Calu3 (cell line): ENCODE results near the gene SLPI. TPM values are rescaled to one million over a fixed set of nuclear protein-coding genes. Genes with fewer than 3 reads are reported as not detected.

Experiments used
- BruUV-seq: library from RNA; stranded (reverse); fragments of 400-500 nt; replicated peaks from 2 replicates; lab custom pipeline; 2021; lab: Mats Ljungman, UMichigan
- CTCF ChIA-PET: fragments of 300-600 bp; sonication (Branson Sonifier 250); formaldehyde crosslinking; loops from one replicate; lab custom pipeline; 2022; ENCODE audit warnings: antibody characterized with exemption; lab: Charles Lee
- DNase-seq: peaks from one replicate; pipeline ENCODE4 v3.0.0; 2022
- H3K27ac Mint-ChIP-seq: one replicate; pipeline ENCODE4 v1.8.0; 2022; ENCODE audit warnings: mixed read lengths; ENCODE audit not compliant: unreplicated experiment
- H3K27me3 Mint-ChIP-seq: one replicate; pipeline ENCODE4 v1.8.0; 2022; ENCODE audit warnings: mixed read lengths; ENCODE audit not compliant: unreplicated experiment
- H3K36me3 Mint-ChIP-seq: one replicate; pipeline ENCODE4 v1.8.0; 2022; ENCODE audit warnings: mild to moderate bottlenecking, moderate library complexity, mixed read lengths; ENCODE audit not compliant: insufficient read depth, unreplicated experiment
- H3K4me1 Mint-ChIP-seq: one replicate; pipeline ENCODE4 v1.8.0; 2022; ENCODE audit warnings: mild to moderate bottlenecking, low read depth, mixed read lengths; ENCODE audit not compliant: unreplicated experiment
- H3K4me3 Mint-ChIP-seq: one replicate; pipeline ENCODE4 v1.8.0; 2022; ENCODE audit warnings: mild to moderate bottlenecking, low read depth, moderate library complexity, mixed read lengths; ENCODE audit not compliant: unreplicated experiment
- H3K9me3 Mint-ChIP-seq: one replicate; pipeline ENCODE4 v1.8.0; 2022; ENCODE audit warnings: low read depth, mixed read lengths; ENCODE audit not compliant: unreplicated experiment
- intact Hi-C: fragments of 100-400 bp; cut with micrococcal nuclease; formaldehyde crosslinking; loops from one replicate; pipeline ENCODE4 v1.10.0; 2022; ENCODE audit not compliant: unreplicated experiment
- total RNA-seq: library from RNA; stranded (reverse); gene quantifications from 2 replicates; pipeline ENCODE4 v1.2.3, GENCODE V29; 2022
- TF ChIP-seq, protein P1 (sequence below): fragments of 200-600 bp; IDR thresholded peaks from one replicate; pipeline ENCODE4 v1.8.0; 2022; ENCODE audit warnings: antibody characterized with exemption; ENCODE audit not compliant: unreplicated experiment

The SLPI gene
- total RNA-seq, 1 experiment from 2014 or later: 270 TPM

DNA sequence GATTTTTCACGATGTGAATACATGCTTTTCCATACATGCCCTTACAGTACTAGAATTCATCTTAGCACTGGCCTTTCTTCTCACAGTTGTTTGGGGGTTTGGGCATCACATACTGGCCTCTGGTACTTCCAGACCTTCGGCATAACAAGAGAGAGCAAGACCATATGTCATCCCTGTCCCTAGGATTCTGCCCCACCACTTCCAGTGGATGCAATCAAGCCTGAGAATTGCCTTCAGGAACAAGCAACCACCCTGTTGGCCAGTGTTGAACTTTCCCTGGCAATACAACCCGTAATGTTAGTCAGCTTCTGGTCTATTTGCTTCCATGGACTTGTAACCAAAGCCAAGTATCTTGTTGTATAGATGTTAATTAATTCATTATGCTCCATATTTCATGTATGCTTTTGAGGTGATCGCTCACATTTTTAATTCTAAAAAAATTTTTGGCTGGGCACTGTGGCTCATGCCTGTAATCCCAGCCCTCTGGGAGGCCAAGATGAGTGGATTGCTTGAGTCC, 15.4 kb upstream of the SLPI start:
- BruUV-seq: no TSS peak
- Mint-ChIP-seq H3K36me3 (no peaks in the 10 kb centered on the region), H3K4me3 (no peak overlapping the region), H3K4me1 (peaks cover 10% of the 10 kb centered on the region), H3K9me3 (no peaks in the 10 kb centered on the region), H3K27me3 (peaks cover 29% of the 10 kb centered on the region), H3K27ac (no peak overlapping the region)
- DNase-seq: no peak
- intact Hi-C loops: no loop called here
- TF ChIP-seq, protein P1, sequence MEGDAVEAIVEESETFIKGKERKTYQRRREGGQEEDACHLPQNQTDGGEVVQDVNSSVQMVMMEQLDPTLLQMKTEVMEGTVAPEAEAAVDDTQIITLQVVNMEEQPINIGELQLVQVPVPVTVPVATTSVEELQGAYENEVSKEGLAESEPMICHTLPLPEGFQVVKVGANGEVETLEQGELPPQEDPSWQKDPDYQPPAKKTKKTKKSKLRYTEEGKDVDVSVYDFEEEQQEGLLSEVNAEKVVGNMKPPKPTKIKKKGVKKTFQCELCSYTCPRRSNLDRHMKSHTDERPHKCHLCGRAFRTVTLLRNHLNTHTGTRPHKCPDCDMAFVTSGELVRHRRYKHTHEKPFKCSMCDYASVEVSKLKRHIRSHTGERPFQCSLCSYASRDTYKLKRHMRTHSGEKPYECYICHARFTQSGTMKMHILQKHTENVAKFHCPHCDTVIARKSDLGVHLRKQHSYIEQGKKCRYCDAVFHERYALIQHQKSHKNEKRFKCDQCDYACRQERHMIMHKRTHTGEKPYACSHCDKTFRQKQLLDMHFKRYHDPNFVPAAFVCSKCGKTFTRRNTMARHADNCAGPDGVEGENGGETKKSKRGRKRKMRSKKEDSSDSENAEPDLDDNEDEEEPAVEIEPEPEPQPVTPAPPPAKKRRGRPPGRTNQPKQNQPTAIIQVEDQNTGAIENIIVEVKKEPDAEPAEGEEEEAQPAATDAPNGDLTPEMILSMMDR: no peak
- CTCF ChIA-PET: interaction anchor here (1.9 kb wide), 1 partner anchor 24 kb away, joined by 6 read pairs; no protein-coding TSS in a partner anchor

DNA sequence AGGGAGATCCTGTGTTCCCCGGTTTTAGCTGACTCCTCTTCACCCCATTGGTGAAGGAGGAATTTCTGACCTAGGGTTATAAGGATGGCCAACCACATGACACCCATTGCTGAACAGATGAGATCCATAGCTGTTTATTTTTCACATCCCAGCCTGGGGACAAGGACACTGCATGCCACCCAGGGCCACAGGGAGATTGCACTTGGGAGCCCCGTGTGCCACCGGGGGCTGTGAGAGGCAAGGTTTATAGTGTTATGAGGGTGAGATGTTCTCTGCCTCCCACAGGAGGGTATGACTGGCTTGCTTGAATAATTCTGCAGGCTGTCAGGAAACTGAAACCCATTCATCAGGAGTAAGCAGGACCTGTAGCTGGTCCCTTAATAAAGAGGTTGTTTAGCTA, 14.7 kb upstream of the SLPI start:
- intact Hi-C loops: no loop called here
- CTCF ChIA-PET: interaction anchor here (0.9 to 1.9 kb wide), 4 partner anchors 15 to 225 kb away, joined by 3 to 6 read pairs (median 4); partner anchors contain the start of gene SLPI
- no peak for DNase-seq
- H3K27me3 Mint-ChIP-seq: peaks cover 23% of the 10 kb centered on the region
- H3K4me1 Mint-ChIP-seq: peaks cover 10% of the 10 kb centered on the region
- no peak overlapping the region for H3K27ac Mint-ChIP-seq
- H3K36me3 Mint-ChIP-seq: no peaks in the 10 kb centered on the region
- no TSS peak for BruUV-seq
- no peak overlapping the region for H3K4me3 Mint-ChIP-seq
- TF ChIP-seq, protein P1: no peak
- no peaks in the 10 kb centered on the region for H3K9me3 Mint-ChIP-seq

DNA sequence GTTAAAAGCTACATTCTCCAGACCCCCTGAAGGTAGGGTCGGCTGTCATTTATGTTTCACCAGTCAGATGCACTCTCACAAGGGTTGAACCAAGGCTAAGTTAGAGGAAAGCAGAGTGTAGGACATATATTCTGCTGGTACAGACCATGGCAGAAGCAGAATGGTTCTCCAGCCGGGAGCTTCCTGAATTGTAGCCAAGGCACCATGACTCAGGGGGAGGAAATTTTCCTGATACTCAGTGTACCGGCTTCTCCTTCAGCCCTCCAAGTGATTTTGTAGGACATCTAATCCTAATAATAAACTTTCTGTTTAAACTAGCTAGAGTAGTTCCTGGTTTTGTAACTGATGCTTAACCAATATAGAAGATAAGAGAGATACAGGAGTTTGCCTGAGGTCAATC, 14.2 kb upstream of the SLPI start:
- Mint-ChIP-seq H3K36me3 (no peaks in the 10 kb centered on the region), H3K9me3 (no peaks in the 10 kb centered on the region), H3K27ac (no peak overlapping the region), H3K4me1 (peaks cover 10% of the 10 kb centered on the region), H3K27me3 (peaks cover 17% of the 10 kb centered on the region), H3K4me3 (no peak overlapping the region)
- intact Hi-C loops: no loop called here
- TF ChIP-seq, protein P1: no peak
- CTCF ChIA-PET: interaction anchor here (0.9 to 1.9 kb wide), 5 partner anchors 8 to 224 kb away, joined by 3 to 6 read pairs (median 4); partner anchors contain the start of gene SLPI
- no TSS peak for BruUV-seq
- DNase-seq: no peak

DNA sequence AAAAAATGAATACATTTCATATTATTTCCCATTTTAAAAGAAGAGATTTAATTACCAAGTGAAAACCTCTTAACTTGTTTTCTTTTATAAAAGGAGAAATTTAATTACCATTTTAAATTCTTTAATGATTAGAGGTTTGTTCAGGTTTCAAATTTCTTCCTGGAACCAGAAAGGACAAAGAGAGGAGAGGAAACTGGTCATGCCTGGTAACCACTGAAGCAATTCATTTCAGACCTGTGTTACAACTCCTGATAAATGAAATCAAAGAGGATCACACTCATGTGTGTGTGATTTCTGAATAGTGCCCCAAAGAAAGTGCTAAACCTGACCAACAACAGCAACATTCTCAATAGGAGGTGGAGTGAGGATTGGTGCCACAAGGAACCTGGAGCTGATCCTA, 12.6 kb upstream of the SLPI start:
- no peak for DNase-seq
- H3K27ac Mint-ChIP-seq: no peak overlapping the region
- no TSS peak for BruUV-seq

More for the DNA sequence above, 12.6 kb upstream of the SLPI start:
- Mint-ChIP-seq H3K27me3 (peaks cover 2% of the 10 kb centered on the region), H3K4me1 (peaks cover 10% of the 10 kb centered on the region), H3K9me3 (no peaks in the 10 kb centered on the region), H3K36me3 (no peaks in the 10 kb centered on the region), H3K4me3 (no peak overlapping the region)
- TF ChIP-seq, protein P1: no peak
- CTCF ChIA-PET: interaction anchor here (0.5 to 0.6 kb wide), 3 partner anchors 10 to 48 kb away, joined by 4 to 6 read pairs (median 4); no protein-coding TSS in a partner anchor
- intact Hi-C loops: no loop called here
